Activated CD8-positive, alpha-beta memory T cell treated with anti-CD3 and anti-CD28 coated beads, Interleukin-2, amount 50 U/mL, for 1 hour (primary cell): ENCODE results near the gene PSPN.

Source experiments
- DNase-seq: peaks from one replicate; pipeline ENCODE4 v3.0.0-alpha.2; 2020; ENCODE audit errors: extremely low read depth

PSPN gene, protein sequence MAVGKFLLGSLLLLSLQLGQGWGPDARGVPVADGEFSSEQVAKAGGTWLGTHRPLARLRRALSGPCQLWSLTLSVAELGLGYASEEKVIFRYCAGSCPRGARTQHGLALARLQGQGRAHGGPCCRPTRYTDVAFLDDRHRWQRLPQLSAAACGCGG

DNA sequence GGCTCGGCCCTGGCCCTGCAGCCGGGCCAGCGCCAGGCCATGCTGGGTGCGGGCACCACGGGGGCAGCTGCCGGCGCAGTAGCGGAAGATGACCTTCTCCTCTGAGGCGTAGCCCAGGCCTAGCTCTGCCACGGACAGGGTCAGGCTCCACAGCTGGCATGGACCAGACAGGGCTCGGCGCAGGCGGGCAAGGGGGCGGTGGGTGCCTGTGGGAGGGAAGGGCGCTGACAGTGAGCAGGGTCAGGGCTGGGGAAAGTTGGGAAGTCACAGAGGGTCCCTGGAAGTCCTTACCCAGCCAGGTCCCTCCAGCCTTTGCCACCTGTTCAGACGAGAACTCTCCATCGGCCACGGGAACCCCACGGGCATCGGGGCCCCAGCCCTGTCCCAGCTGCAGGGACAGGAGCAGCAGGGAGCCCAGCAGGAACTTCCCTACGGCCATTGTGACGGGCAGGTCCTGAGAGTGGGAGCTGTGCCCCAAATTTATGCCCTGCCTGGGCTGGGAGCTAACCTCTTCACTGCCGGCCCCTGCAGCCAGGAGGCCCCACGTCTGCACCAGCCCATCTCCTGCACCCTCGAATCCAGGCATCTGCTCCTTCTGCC, at the start of gene PSPN:
Gene PSPN, minus strand, starts transcription at position 523 of the 600 bp plus-strand sequence. Its CDS starts 84 bp downstream, at position 439.
- no peak for DNase-seq

DNA sequence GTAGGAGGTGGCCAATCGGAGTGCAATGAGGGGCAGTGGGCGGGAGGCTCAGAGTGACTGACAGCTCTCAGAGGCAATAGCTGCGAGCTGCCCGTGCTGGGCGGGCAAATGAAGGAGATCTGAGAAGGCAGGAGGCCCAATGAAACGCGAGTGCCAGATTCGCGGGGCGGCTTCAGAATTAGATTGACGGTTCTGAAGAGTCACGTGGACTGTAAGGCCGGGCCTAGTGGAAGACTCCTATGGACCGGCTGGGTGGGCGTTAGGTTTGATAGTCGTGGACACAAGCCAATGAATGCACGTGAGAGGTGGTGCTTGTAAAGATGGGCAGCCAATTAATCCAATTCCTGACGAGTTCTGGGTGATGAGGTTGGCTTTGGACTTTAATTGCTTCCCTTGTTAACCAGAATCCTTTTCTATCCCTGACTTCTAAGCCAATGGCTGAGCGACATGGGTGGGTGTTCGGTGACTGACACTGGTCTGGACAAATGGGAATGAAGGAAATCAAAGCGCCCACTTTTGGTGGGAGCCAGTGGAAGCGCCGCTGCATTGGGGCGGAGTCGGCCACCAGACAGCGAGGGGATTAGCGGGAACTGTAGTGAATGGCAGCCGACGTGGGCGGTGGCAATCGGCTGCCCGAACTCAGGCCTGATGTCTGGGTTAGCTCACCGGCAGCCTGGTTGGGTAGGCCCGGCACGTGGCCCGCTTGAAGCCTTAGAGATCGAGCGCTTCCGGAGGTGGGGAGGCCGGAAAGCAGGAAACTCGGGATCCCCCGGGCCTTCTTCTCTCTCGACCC, 49.4 kb upstream of the PSPN start:
- DNase-seq = peak; percentile 99

DNA sequence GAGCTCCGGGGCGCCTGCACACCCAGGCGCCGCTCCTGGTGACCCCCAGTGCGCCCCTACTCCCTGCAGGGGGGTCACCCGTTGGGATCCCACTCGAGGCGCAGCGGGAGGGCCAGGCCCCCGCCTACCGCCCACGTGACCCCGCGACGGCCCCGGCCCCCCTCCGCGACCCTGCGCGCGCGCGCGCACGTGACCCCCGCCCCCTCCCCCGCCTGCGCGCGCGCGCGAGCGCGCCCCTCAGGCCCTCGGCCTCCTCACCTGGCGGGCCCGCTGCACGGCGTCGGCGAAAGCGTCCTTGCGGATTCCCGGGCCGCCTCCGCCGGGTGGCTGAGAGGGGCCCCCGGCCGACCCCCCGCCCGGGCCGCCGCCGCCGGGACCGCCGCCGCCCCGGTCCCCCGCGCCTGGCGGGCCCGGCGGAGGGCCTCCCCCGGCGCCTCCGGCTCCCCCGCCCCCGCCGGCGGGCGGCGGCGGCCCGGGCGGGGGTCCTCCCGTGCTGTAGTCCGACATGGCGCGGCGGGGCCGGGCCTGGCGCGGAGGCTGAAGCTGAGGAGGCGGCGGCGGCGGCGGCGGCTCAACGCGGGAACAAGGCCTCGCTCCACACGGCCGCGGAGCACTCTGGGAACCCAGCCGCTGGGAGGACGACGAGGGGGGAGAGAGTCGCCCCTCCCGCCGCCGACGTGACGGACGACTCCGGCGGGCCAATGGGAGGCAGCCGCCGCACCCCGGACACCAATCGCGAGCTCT, 48.6 kb upstream of the PSPN start, which contains the start of gene KHSRP:
Gene KHSRP, minus strand, starts transcription at position 617 of the 744 bp plus-strand sequence. Its CDS starts 110 bp downstream, at position 507.
- no peak for DNase-seq

- DNase-seq = no peak
Observed at GRCh38 chr19:6423499-6424194, 47.9 kb upstream of the PSPN start.

- DNase-seq = no peak
Observed at GRCh38 chr19:6421075-6422014, 45.6 kb upstream of the PSPN start.

GRCh38 chr19:6418562-6418932, 42.8 kb upstream of the PSPN start:
- DNase-seq = no peak

- no peak for DNase-seq
Observed at GRCh38 chr19:6417713-6418561, 42.2 kb upstream of the PSPN start.

DNA sequence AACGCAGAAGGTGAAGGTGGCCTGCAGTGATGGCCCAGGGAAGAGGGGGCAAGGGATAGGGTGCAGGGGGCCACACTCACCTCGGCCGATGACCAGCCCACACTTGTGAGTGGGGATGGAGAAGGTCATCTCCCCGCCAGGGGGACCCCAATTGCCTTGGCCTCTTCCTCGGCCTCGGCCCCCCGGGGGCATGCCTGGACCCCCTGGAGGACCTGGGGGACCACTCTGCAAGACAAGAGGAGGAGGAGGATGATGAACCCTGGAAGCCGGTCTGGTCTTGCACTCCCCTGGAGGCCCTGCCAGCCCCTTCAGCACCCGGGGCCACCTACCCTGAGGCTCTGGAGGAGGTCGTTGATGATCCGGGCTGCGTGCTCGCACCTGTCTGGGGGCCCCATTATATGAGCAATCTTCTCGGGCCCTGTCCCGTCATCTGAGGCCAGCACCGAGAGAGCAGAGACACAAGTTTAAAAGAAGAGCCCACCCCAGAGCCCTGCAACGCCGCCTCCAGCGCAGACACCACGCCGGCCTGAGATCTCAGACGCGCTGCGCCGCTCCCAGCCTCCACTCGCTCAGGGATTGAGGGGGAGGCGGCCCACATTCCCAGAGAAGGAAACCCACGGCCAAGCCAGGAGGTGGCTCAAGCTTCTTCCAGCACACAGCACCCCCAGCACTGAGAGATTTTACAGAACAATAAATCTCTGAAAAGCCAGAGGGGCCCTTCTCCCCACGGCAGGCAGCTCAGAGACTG, 41.1 kb upstream of the PSPN start:
- no peak for DNase-seq

DNA sequence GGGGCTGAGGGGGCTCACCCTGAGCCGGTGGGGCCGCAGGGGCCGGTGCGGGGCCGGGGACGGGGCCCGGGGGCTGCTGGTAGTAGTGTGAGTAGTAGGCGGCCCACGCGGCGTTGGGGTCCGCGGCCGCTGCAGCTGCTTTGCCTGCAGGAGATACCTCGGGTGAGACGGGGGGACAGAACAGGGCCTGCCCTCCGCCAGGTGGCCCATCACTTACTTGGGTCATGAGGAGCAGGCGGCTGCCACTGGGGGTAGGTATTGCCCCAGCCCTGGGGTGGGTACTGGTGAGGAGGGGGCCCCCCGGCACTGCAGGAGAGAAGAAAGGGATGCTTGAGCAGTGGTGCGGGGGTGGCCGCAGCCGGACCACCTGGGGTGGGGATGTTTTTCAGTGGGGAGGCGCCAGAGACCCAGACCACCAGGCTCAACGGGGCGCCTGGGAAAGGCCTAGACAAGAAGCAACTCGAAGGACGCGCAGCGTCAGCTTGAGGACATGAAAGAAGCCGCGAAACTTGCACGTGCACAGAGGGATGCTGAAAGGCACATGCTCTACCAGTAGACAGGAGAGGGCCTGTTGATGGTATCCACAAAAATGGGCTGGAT, 40.0 kb upstream of the PSPN start:
- no peak for DNase-seq

DNA sequence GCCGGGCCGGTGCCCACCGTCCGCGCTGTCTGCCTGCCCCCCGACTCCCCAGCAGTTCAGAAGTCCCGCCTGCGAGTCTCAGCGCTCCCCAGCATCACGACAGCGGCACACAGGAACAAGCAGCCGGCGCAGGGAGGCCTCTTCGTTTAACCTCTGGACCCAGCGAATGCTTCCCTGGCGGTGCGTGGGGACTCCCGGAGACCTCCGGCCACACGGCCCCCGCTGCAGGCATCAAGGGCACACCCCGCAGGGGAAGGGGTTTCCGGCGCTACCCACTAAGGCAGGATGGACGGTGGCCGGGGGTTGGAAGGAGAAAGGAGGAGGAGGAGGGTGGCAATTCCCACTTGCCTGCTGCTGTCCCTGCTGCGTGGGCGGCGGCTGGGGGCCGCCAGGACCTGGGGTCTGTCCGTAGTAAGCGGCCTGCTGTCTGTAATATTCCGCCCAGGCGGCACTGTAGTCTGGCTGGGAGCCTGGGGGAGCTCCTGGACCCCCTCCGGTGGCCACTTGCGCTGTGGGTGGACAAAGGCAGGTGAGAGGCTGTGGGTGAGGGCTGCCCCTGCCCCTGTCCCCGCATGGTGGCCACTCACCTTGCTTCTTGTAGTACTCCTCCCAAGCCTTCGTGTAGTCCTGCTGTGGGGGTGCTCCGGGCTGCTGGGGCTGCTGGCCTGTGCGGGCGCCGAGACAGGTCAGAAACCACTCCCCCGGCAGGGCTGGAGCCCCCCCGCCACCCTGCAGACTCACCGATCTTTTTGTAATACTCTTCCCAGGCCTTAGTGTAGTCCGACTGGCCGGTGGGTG, 39.3 kb upstream of the PSPN start:
- no peak for DNase-seq

- no peak for DNase-seq
Observed at GRCh38 chr19:6413721-6414643, 38.2 kb upstream of the PSPN start.

DNA sequence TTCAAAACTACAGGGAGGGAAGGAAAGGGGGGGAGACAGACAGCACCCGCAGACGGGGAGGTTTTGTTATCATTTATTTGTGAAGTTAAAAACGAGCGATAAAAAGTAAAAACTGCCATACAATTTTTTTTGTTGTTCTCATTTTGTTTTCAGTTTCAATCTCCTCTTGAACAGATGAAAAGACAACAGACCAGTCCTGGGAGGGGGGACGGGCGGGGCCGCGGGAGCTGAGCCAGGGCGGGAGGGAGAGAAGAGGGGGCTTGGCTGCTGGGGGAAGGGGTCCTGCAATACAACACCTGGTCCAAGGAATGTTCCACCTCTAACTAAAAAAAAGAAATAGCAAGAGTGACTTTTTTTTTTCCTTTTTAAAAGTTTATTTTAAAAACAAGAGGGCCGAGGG, 37.6 kb upstream of the PSPN start:
- DNase-seq = no peak

- no peak for DNase-seq
Observed at GRCh38 chr19:6412447-6413091, 36.8 kb upstream of the PSPN start.

GRCh38 chr19:6412061-6412446, 36.3 kb upstream of the PSPN start:
- DNase-seq = no peak

- DNase-seq = no peak
Observed at GRCh38 chr19:6409346-6409745, 33.6 kb upstream of the PSPN start.

- DNase-seq = no peak
Observed at GRCh38 chr19:6406401-6406800, 30.7 kb upstream of the PSPN start.
